Stimulated activated CD4-positive, alpha-beta T cell treated with anti-CD3 and anti-CD28 coated beads, Interleukin-4, amount 100 ng/mL, for 1 hour (primary cell): ENCODE results near the gene MXD1.

ENCODE experiments used
- DNase-seq: peaks from one replicate; pipeline ENCODE4 v3.0.0-alpha.2; 2020

MXD1 gene

GRCh38 chr2:69983392-69983966, 68.6 kb downstream of the MXD1 start:
- no peak for DNase-seq

GRCh38 chr2:69985216-69985615, 70.3 kb downstream of the MXD1 start:
- DNase-seq: no peak

- no peak for DNase-seq
These were observed 70.8 kb downstream of the MXD1 start for GRCh38 chr2:69985688-69986087.

GRCh38 chr2:69986691-69987090, 71.8 kb downstream of the MXD1 start:
- DNase-seq: no peak

- DNase-seq: no peak
These were observed 73.3 kb downstream of the MXD1 start for GRCh38 chr2:69988086-69988635.

GRCh38 chr2:69989009-69989408, 74.1 kb downstream of the MXD1 start:
- DNase-seq: no peak

GRCh38 chr2:69989441-69990105, 74.7 kb downstream of the MXD1 start:
- DNase-seq: no peak
